Measurements from ENCODE around the gene CD34.

Gene CD34

GRCh38 chr1:207836591-207837347 lies 74.2 kb downstream of the CD34 start:
- no peak for ATAC-seq
- no peak for TF ChIP-seq ZC3H10 (CRISPR knock-in tag; IDR thresholded peaks at IDR 0.05)
- no peak for TF ChIP-seq ZFP3 (CRISPR knock-in tag; IDR thresholded peaks at IDR 0.05)
- no peak for TF ChIP-seq GLIS3 (CRISPR knock-in tag; IDR thresholded peaks at IDR 0.05)
- no peak for TF ChIP-seq ZNF565 (CRISPR knock-in tag; conservative IDR thresholded peaks at IDR 0.05; ENCODE audit: low read depth)
- no peak for TF ChIP-seq TOX (CRISPR knock-in tag; IDR thresholded peaks at IDR 0.05; ENCODE audit: borderline replicate concordance)
- no peak for TF ChIP-seq PATZ1 (CRISPR knock-in tag; IDR thresholded peaks at IDR 0.05; ENCODE audit: borderline replicate concordance)

GRCh38 chr1:207835958-207836357 lies 75.0 kb downstream of the CD34 start:
- no peak for TF ChIP-seq RARB (CRISPR knock-in tag; IDR thresholded peaks at IDR 0.05)
- TF ChIP-seq ZC3H10 (CRISPR knock-in tag; IDR thresholded peaks at IDR 0.05), result no peak
- no peak for TF ChIP-seq SNAI2 (CRISPR knock-in tag; IDR thresholded peaks at IDR 0.05)
- TF ChIP-seq TCF4 (CRISPR knock-in tag; IDR thresholded peaks at IDR 0.05; ENCODE audit: borderline replicate concordance), result no peak
- TF ChIP-seq PPARA (CRISPR knock-in tag; IDR thresholded peaks at IDR 0.05; ENCODE audit: borderline replicate concordance), result no peak
- no peak for TF ChIP-seq ZFP3 (CRISPR knock-in tag; IDR thresholded peaks at IDR 0.05)
- no peak for TF ChIP-seq CSRNP3 (CRISPR knock-in tag; IDR thresholded peaks at IDR 0.05)
- TF ChIP-seq ZFP30 (CRISPR knock-in tag; IDR thresholded peaks at IDR 0.05), result no peak
- no peak for TF ChIP-seq TSHZ2 (CRISPR knock-in tag; IDR thresholded peaks at IDR 0.05)
- no peak for TF ChIP-seq OSR1 (CRISPR knock-in tag; IDR thresholded peaks at IDR 0.05)
- no peak for TF ChIP-seq ISL1 (CRISPR knock-in tag; IDR thresholded peaks at IDR 0.05)
- TF ChIP-seq ZNF70 (CRISPR knock-in tag; IDR thresholded peaks at IDR 0.05), result no peak
- no peak for TF ChIP-seq ZNF565 (CRISPR knock-in tag; conservative IDR thresholded peaks at IDR 0.05; ENCODE audit: low read depth)
- no peak for TF ChIP-seq PATZ1 (CRISPR knock-in tag; IDR thresholded peaks at IDR 0.05; ENCODE audit: borderline replicate concordance)
- TF ChIP-seq ZNF8 (CRISPR knock-in tag; IDR thresholded peaks at IDR 0.05), result no peak
- TF ChIP-seq TOX (CRISPR knock-in tag; IDR thresholded peaks at IDR 0.05; ENCODE audit: borderline replicate concordance), result no peak
- TF ChIP-seq BACH2 (CRISPR knock-in tag; IDR thresholded peaks at IDR 0.05; ENCODE audit: borderline replicate concordance), result no peak
- ATAC-seq, result no peak

- no peak for ATAC-seq
These were observed 76.8 kb downstream of the CD34 start for GRCh38 chr1:207833956-207834660.

More at GRCh38 chr1:207833956-207834660, 76.8 kb downstream of the CD34 start:
- TF ChIP-seq ISL1 (CRISPR knock-in tag; IDR thresholded peaks at IDR 0.05), result no peak
- no peak for TF ChIP-seq ZFP30 (CRISPR knock-in tag; IDR thresholded peaks at IDR 0.05)
- no peak for TF ChIP-seq TSHZ2 (CRISPR knock-in tag; IDR thresholded peaks at IDR 0.05)
- TF ChIP-seq RARB (CRISPR knock-in tag; IDR thresholded peaks at IDR 0.05), result no peak
- no peak for TF ChIP-seq ZC3H10 (CRISPR knock-in tag; IDR thresholded peaks at IDR 0.05)
- TF ChIP-seq TOX (CRISPR knock-in tag; IDR thresholded peaks at IDR 0.05; ENCODE audit: borderline replicate concordance), result no peak
- TF ChIP-seq OSR1 (CRISPR knock-in tag; IDR thresholded peaks at IDR 0.05), result no peak
- no peak for TF ChIP-seq PPARA (CRISPR knock-in tag; IDR thresholded peaks at IDR 0.05; ENCODE audit: borderline replicate concordance)
- TF ChIP-seq ZNF70 (CRISPR knock-in tag; IDR thresholded peaks at IDR 0.05), result no peak
- no peak for TF ChIP-seq GLIS3 (CRISPR knock-in tag; IDR thresholded peaks at IDR 0.05)

Measured in SK-N-SH treated with all-trans-retinoic acid at 6 μM for 48 hours (cell line).